GM10266 (cell line): ENCODE data around the gene YEATS2.
A peak's percentile ranks its signal among the peaks of the same experiment; 100 is the strongest.

Experiments used
- DNase-seq: peaks from one replicate; pipeline ENCODE4 v3.0.0; 2012; ENCODE audit errors: extremely low spot score
- CTCF ChIP-seq: IDR thresholded peaks from 2 replicates; pipeline ENCODE4 v1.5.1; 2012; ENCODE audit warnings: mild to moderate bottlenecking, low read depth; ENCODE audit not compliant: control insufficient read depth, insufficient read depth; ENCODE audit errors: missing control alignments

YEATS2 gene

DNA sequence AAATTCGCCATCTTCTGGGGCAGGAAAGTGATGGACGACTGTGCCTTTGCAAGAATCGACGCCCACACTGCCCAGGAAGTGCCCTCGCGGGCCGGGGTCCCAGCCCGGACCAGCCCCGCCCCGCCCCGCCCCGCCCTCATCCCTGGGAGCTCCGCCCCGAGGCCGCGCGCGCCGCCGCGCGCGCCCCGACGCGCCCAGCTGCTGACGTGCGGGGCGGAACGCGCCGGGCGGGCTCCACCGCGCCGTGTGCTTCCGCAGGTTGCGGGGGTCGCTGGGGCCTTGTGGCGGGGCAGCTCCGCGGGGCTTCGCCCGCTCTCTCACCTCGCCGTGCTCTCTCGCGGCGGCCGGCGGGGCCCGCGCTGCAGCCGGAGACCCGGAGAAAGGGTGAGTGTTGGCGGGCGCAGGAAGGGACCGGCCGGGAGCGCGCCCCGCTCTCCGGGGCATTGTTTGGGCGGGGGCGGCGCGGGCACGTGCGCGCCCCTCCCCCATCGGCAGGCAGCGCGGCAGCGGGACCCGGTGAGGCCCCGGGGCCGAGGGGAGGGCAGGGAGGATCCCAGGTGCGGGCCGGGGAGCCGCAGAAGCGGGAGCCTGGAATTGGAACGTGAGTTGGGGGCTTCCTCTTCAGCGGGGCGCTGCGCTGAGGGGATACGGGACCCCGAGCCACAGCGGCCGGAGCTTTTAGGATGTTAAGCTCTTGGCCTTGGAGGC is at the start of gene YEATS2:
YEATS2 (plus strand) TSS at position 188 of the 708 bp plus-strand sequence. CDS start 17,366 bp downstream, outside the sequence.
- DNase-seq: peak; percentile 99
- no peak for TF ChIP-seq CTCF

- no peak for TF ChIP-seq CTCF
- no peak for DNase-seq
These were observed 47.0 kb upstream of the YEATS2 start for GRCh38 chr3:183650554-183650953.

DNA sequence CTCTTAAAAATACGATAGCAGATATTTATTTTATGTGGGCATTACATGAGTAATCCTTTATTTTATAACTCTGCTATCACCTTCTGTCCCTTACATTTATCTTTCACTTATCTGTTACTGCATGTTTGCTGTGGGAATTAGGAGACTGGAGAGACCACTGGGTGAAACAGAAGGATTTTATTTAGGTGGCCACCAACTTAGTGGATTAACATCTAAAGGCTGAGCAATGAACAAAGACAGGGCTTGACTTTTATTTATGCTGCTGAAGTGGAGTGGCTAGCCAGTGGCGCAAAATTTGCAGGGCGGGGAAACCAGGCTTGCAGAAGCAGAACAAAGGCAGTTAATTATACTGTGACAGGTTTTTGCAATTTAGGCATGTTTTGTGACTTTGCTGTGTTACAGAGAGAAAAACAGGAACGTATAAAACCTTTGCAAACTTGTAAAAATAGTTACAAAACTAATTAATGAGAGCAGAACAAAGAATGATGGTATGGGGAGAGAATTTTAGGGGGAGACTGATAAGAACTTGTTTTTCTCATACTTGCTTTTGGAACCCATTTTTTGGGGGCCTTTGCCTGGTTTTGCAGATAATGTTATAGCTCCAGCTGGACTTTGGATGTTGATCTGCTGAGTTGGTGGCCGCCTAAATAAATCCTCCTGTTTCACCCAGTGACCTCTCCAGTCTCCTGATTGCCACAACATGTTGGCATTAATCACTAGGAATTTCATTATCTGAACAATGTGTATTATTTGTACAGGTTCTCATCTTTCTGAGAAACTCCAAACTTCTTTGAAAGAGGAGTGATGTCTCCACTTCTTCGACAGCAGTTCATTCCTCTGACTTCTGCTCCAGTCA is 44.2 kb upstream of the YEATS2 start:
- TF ChIP-seq CTCF: no peak
- no peak for DNase-seq

GRCh38 chr3:183654727-183655126 is 42.9 kb upstream of the YEATS2 start:
- no peak for DNase-seq
- no peak for TF ChIP-seq CTCF

DNA sequence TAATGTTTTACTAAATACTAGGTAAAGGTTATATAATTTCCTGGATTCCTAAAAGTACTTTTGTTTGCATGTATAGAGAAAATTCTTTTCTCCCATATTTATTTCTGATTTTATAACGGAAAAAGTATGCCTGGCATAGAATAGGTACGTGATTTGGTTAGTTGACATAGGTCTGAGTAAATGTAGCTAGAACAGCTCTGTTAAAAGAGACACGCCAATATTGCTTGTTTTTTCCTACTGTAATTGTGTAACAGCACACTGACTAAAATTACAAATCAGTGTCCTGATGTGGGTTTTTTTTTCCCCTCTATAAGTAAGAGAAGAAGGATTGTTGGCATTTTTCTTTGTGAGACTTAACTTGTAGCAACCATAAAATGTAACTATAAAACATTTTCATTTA is 35.5 kb upstream of the YEATS2 start:
- DNase-seq: no peak
- no peak for TF ChIP-seq CTCF

- no peak for TF ChIP-seq CTCF
- no peak for DNase-seq
These were observed 32.6 kb upstream of the YEATS2 start for GRCh38 chr3:183664913-183665381.

DNA sequence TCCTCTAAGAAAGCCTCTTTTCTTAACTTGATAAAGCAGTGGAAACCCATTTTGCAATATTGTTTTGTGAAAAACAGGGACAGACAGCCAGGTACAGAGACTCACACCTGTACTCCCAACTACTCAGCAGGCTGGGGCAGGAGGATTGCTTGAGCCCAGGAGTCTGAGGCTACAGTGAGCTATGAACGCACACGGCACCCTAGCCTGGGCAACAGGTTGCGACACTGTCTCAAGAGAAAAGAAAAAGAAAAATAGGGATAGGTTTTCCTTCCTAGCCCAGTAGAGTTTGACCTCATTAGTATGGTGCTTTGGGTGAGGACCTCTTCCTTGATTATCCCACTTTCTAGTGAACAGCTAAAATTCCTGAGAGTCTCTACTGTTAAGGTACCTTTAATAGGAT is 17.5 kb upstream of the YEATS2 start:
- no peak for TF ChIP-seq CTCF
- DNase-seq: no peak
